Thyroid gland (tissue), 4 donors: ENCODE measurements around the gene ADARB1. TPM values are rescaled to one million over a fixed set of nuclear protein-coding genes. Genes with fewer than 3 reads are reported as not detected.

Experiments
- DNase-seq, 2 donors: peaks; one replicate each; pipeline ENCODE4 v3.0.0-alpha.2; 2019
- H3K27ac ChIP-seq, 3 donors: fragments of 200-600 bp; sonication (generic); 1 replicate in 2 of 3; 2 replicates in 1 of 3; pipeline ENCODE4 v1.5.1; 2016 to 2019; ENCODE audit warnings: mild to moderate bottlenecking in 1 of 3, moderate library complexity in 1 of 3
- H3K27me3 ChIP-seq: fragments of 200-600 bp; sonication (generic); one replicate; pipeline ENCODE4 v1.5.1; 2019
- H3K36me3 ChIP-seq, 2 donors: fragments of 200-600 bp; sonication (generic); one replicate each; pipeline ENCODE4 v1.5.1; 2016 to 2019
- H3K4me1 ChIP-seq, 2 donors: fragments of 200-600 bp; sonication (generic); one replicate each; pipeline ENCODE4 v1.5.1; 2017 to 2019
- H3K4me3 ChIP-seq, 3 donors: fragments of 200-600 bp; sonication (generic); replicated peaks in 1 of 3; 1 replicate in 2 of 3; 2 replicates in 1 of 3; pipeline ENCODE4 v1.5.1; 2016; ENCODE audit warnings: mild to moderate bottlenecking in 1 of 3
- H3K9me3 ChIP-seq: fragments of 200-600 bp; sonication (generic); one replicate; pipeline ENCODE4 v1.5.1; 2017
- CTCF ChIP-seq, 6 experiments: fragments of 200-600 bp in 3 of 6; fragments of 450-650 bp in 3 of 6; sonication (generic) in 3 of 6; IDR thresholded peaks; one replicate each; pipeline ENCODE4 v1.5.1; 2016 to 2019; ENCODE audit warnings: antibody characterized with exemption in 6 of 6, mild to moderate bottlenecking in 2 of 6, inconsistent platforms in 1 of 6, moderate library complexity in 1 of 6
- POLR2A ChIP-seq, 2 donors: fragments of 450-650 bp; IDR thresholded peaks; one replicate each; pipeline ENCODE4 v1.6.1; 2017; ENCODE audit warnings: antibody characterized with exemption in 2 of 2, mild to moderate bottlenecking in 2 of 2, moderate library complexity in 1 of 2
- WGBS, 2 donors: methylation state at CpG; one replicate each; pipeline ENCODE4 v1.1.5; 2017; 5-methylcytosine and 5-hydroxymethylcytosine counted together
- intact Hi-C: fragments of 100-400 bp; cut with DNase I; formaldehyde crosslinking; loops from one replicate; pipeline ENCODE4 v1.15.1; 2023
- total RNA-seq, 4 donors: library from RNA; depleted of rRNA; stranded (reverse); fragments of >200 nt; gene quantifications; one replicate each; pipeline ENCODE4 v1.2.3, GENCODE V29; 2016

The ADARB1 gene
- total RNA-seq, 4 donors from 2014 or later = 5.0 to 20.2 (median 10.1) TPM

DNA sequence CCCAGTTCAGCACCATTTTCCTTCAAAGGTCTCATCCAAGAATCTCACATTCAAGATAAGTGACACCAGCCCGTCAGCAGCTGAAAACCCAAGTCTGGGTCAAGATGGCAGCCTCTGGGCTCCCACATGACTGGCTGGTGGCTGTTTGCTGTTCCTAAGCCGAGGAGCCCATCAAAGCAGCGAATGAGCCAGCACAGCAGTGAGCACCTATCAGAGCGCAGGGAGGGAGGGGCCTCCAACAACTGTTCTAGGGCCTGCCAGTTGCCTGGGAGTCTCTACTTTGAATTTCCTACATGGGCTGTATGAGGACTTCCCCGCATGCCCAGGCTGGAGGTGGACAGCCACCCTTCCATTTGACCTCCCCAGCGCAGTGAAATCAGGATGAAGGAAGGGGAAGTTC is 102.7 kb downstream of the ADARB1 start:
- Histone ChIP-seq H3K4me1 (no peaks in the 10 kb centered on the region), H3K27ac (no peak overlapping the region), H3K9me3 (no peaks in the 10 kb centered on the region), H3K27me3 (no peaks in the 10 kb centered on the region), H3K36me3 (no peaks in the 10 kb centered on the region), H3K4me3 (no peak overlapping the region)
- no peak for TF ChIP-seq CTCF (IDR thresholded peaks at IDR 0.05)
- TF ChIP-seq POLR2A (IDR thresholded peaks at IDR 0.05) = no peak
- 98 to 99% methylated on average over 5 to 6 of the region's 6 CpGs for WGBS, 2 donors
- intact Hi-C loops = no loop called here
- no peak for DNase-seq

GRCh38 chr21:45178070-45178608 is 103.8 kb downstream of the ADARB1 start:
- intact Hi-C loops = no loop called here
- no peaks in the 10 kb centered on the region for H3K36me3 ChIP-seq

GRCh38 chr21:45178971-45179370 is 104.6 kb downstream of the ADARB1 start:
- whole genome bisulfite sequencing, 2 donors = 95% methylated on average over 11 of the region's 11 CpGs
- no peaks in the 10 kb centered on the region for H3K9me3 ChIP-seq
- no peak overlapping the region for H3K27ac ChIP-seq
- no peaks in the 10 kb centered on the region for H3K36me3 ChIP-seq
- no peaks in the 10 kb centered on the region for H3K4me1 ChIP-seq
- intact Hi-C loops = no loop called here
- H3K4me3 ChIP-seq = no peak overlapping the region
- TF ChIP-seq CTCF (IDR thresholded peaks at IDR 0.05) (no peak), POLR2A (IDR thresholded peaks at IDR 0.05) (no peak)
- DNase-seq = no peak
- H3K27me3 ChIP-seq = no peaks in the 10 kb centered on the region

More at GRCh38 chr21:45178070-45178608, 103.8 kb downstream of the ADARB1 start:
- 93 to 94% methylated on average over 8 to 12 of the region's 12 CpGs for WGBS, 2 donors
- Histone ChIP-seq H3K4me1 (no peaks in the 10 kb centered on the region), H3K27me3 (no peaks in the 10 kb centered on the region), H3K4me3 (no peak overlapping the region), H3K9me3 (no peaks in the 10 kb centered on the region), H3K27ac (no peak overlapping the region)
- no peak for TF ChIP-seq CTCF (IDR thresholded peaks at IDR 0.05)
- TF ChIP-seq POLR2A (IDR thresholded peaks at IDR 0.05) = no peak
- DNase-seq = no peak

DNA sequence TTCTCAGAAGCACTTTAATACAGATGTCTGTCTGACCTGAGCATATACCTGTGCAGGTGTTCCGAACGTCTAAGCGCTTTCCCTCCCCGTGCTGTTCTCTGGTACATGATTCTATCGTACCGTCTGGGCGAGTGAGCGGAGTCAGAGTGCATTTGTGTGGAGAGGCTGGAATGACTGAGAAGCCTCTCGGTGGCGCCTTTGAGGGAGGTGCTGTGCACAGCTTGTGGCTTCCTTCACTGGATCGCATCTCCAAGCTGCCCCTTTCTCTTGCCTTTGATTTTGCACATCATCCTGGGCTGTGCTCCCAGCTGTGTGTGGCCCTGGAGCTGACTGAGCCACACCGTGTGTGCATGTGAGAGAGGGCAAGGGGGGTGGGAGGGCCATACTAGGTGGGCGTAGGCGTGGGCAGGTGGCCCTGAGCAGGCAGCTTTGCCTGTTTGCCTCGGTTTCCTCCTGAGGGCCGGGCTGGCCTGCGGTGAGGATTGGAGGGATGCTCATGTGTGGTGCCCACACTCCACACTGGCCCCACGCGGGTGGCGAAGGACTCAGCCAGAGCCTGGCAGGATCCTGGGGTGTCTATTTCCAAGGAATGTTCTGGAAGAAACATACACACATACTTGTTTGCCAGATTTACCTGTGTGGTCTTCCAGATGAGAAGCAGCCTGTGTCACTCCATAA is 105.3 kb downstream of the ADARB1 start:
- Histone ChIP-seq H3K9me3 (no peaks in the 10 kb centered on the region), H3K4me3 (no peak overlapping the region), H3K27me3 (no peaks in the 10 kb centered on the region), H3K27ac (no peak overlapping the region), H3K4me1 (no peaks in the 10 kb centered on the region), H3K36me3 (no peaks in the 10 kb centered on the region)
- WGBS, 2 donors = 90 to 93% methylated on average over 17 to 20 of the region's 20 CpGs
- intact Hi-C loops = no loop called here
- no peak for TF ChIP-seq CTCF (IDR thresholded peaks at IDR 0.05)
- no peak for TF ChIP-seq POLR2A (IDR thresholded peaks at IDR 0.05)
- no peak for DNase-seq

DNA sequence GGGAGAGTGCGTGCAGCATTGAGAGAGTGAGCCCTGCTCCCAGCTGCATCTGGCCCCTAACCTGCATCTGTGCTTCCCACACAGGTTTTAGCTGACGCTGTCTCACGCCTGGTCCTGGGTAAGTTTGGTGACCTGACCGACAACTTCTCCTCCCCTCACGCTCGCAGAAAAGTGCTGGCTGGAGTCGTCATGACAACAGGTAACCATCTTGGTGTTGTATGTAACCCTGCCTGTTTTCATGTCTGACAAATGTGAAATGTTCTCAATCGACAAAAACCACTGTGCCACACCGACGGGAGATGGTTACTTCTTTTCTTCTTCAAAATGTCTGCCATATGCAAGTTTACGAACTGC is 105.8 kb downstream of the ADARB1 start:
- H3K27ac ChIP-seq = no peak overlapping the region
- H3K9me3 ChIP-seq = no peaks in the 10 kb centered on the region
- H3K36me3 ChIP-seq = peaks cover 0 to 5% of the 10 kb centered on the region in 2 donors
- TF ChIP-seq CTCF (IDR thresholded peaks at IDR 0.05) = no peak
- TF ChIP-seq POLR2A (IDR thresholded peaks at IDR 0.05) = no peak
- no peaks in the 10 kb centered on the region for H3K27me3 ChIP-seq
- 87 to 89% methylated on average over 11 of the region's 11 CpGs for WGBS, 2 donors
- H3K4me1 ChIP-seq = no peaks in the 10 kb centered on the region
- no peak overlapping the region for H3K4me3 ChIP-seq
- intact Hi-C loops = no loop called here
- DNase-seq = no peak
